ENCODE measurements around the gene DHDDS. TPM values are rescaled to one million over a fixed set of nuclear protein-coding genes. Genes with fewer than 3 reads are reported as not detected.
A peak's percentile ranks its signal among the peaks of the same experiment; 100 is the strongest.

DHDDS gene
- total and polyA plus RNA-seq, 4 experiments from 2014 or later: 23.3 to 46.2 (median 35.5) TPM

DNA sequence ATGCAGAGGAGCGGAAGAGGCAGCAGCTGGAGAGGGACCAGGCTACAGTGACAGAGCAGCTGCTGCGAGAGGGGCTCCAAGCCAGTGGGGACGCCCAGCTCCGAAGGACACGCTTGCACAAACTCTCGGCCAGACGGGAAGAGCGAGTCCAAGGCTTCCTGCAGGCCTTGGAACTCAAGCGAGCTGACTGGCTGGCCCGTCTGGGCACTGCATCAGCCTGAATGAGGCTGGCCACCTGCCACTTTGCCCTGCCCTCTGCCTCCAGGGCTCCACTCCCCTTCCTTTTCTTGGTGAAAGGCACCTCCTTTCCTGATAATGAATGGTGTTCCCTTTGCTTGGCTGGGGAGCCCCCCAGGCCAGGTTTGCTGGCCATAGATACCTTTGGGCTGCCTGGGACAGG, 36.8 kb downstream of the DHDDS start:
- no peaks in the 10 kb centered on the region for H3K27me3 Mint-ChIP-seq
- peaks cover 26% of the 10 kb centered on the region for H3K4me1 ChIP-seq (ENCODE audit: insufficient read depth, low read length)
- H3K4me3 ChIP-seq (ENCODE audit: low read length in 2 of 2): no peak overlapping the region
- intact Hi-C loops (cut with micrococcal nuclease): no loop called here
- no peak for DNase-seq
- H3K27me3 ChIP-seq (ENCODE audit: insufficient read depth, low read length): no peaks in the 10 kb centered on the region
- POLR2A ChIA-PET (ENCODE audit: partially characterized antibody): interaction anchor here (0.6 kb wide), 1 partner anchor 229 kb away, joined by 3 read pairs; no protein-coding TSS in a partner anchor
- CTCF ChIA-PET (ENCODE audit: partially characterized antibody): interaction anchor here (1.3 to 1.8 kb wide), 3 partner anchors 7 to 147 kb away, joined by 4 to 5 read pairs (median 4); no protein-coding TSS in a partner anchor
- peaks cover 33 to 69% of the 10 kb centered on the region in 2 donors for H3K36me3 Mint-ChIP-seq
- H3K27ac Mint-ChIP-seq: peak overlapping the region in 2 of 7 donors; percentile 30 to 60
- peaks cover 18 to 34% (median 28%) of the 10 kb centered on the region in 4 donors for H3K4me1 Mint-ChIP-seq
- H3K4me3 Mint-ChIP-seq: no peak overlapping the region
- no peaks in the 10 kb centered on the region for H3K9me3 ChIP-seq (ENCODE audit: control insufficient read depth in 1 of 2, low read length in 2 of 2)
- H3K27ac ChIP-seq (ENCODE audit: low read depth, low read length): no peak overlapping the region
- H3K9me3 Mint-ChIP-seq: no peaks in the 10 kb centered on the region
- H3K36me3 ChIP-seq (ENCODE audit: insufficient read depth, low read length): peaks cover 41% of the 10 kb centered on the region

DNA sequence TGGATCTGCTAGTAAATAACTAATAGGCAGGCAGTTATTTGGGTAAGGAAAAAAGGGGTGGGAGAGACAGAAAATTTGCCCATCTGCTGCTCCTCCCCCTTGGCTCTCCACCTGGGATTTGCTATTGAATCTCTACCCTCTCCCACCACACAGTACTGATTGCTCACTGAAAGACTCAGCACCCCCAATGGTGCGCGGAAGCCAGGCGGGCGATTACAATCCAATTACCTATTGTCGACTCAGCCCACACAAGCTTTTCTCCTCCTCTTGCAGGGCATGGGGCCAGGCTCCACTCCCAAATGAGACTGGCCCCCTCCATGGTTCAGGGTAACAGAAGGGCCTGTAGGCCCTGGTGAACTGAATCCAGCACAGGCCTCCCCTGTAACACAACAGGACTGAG, 37.4 kb downstream of the DHDDS start:
- DNase-seq: no peak
- no peak overlapping the region for H3K4me3 Mint-ChIP-seq
- H3K4me1 Mint-ChIP-seq: peaks cover 23 to 40% (median 32%) of the 10 kb centered on the region in 4 donors
- peaks cover 36 to 70% of the 10 kb centered on the region in 2 donors for H3K36me3 Mint-ChIP-seq
- POLR2A ChIA-PET (ENCODE audit: partially characterized antibody): interaction anchor here (0.6 to 4.5 kb wide), 2 partner anchors 31 to 228 kb away, joined by 3 to 54 read pairs; no protein-coding TSS in a partner anchor
- intact Hi-C loops (cut with micrococcal nuclease): no loop called here
- peak overlapping the region in 1 of 7 donors; percentile 35 for H3K27ac Mint-ChIP-seq
- H3K27ac ChIP-seq (ENCODE audit: low read depth, low read length): no peak overlapping the region
- H3K9me3 Mint-ChIP-seq: no peaks in the 10 kb centered on the region
- no peaks in the 10 kb centered on the region for H3K27me3 ChIP-seq (ENCODE audit: insufficient read depth, low read length)
- CTCF ChIA-PET (ENCODE audit: partially characterized antibody): interaction anchor here (0.7 to 1.8 kb wide), 13 partner anchors 8 to 736 kb away, joined by 3 to 7 read pairs (median 4); partner anchors contain the start of genes DHDDS and ZNF593
- peaks cover 44% of the 10 kb centered on the region for H3K36me3 ChIP-seq (ENCODE audit: insufficient read depth, low read length)
- no peaks in the 10 kb centered on the region for H3K9me3 ChIP-seq (ENCODE audit: control insufficient read depth in 1 of 2, low read length in 2 of 2)
- H3K4me1 ChIP-seq (ENCODE audit: insufficient read depth, low read length): peaks cover 32% of the 10 kb centered on the region
- H3K27me3 Mint-ChIP-seq: no peaks in the 10 kb centered on the region
- no peak overlapping the region for H3K4me3 ChIP-seq (ENCODE audit: low read length in 2 of 2)

DNA sequence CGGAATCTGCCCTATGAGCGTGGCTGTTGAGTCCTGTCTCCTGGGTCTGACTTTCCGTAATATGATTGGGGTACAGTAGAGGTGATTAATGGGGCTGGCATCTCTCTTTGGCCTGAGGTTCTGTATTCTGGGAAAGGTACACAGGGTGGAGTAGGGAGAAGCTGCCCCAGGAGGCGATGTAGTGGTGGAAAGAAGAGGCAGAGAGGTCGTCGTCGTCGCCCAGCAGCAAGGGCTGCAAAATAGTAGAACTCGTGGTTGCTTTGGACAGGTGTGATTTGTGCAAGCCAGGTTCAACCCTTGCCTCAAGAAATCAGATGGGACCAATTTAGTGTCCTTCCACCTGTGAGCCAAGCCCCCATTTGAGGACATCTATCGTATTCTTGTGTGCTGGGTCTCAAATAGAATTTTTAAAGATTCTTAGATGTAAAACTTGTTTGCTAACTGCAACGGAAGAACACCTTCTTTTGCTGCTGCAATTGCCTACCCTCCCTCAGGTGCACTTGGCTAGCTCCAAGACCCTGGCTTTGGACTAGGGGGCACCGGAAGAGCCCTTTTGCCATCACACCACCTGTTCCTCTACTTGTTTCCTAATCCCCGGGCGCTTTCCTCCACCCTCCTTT, 38.9 kb downstream of the DHDDS start:
- H3K9me3 ChIP-seq (ENCODE audit: control insufficient read depth in 1 of 2, low read length in 2 of 2): no peaks in the 10 kb centered on the region
- ChIA-PET POLR2A (ENCODE audit: partially characterized antibody) (interaction anchor here (0.9 to 4.5 kb wide), 13 partner anchors 10 to 1223 kb away, joined by 3 to 54 read pairs (median 6); partner anchors contain the start of genes DHDDS, PIGV, RSRP1 and SH3BGRL3), CTCF (ENCODE audit: partially characterized antibody) (interaction anchor here (0.9 to 2.3 kb wide), 13 partner anchors 8 to 363 kb away, joined by 3 to 7 read pairs (median 4); partner anchors contain the start of gene DHDDS)
- intact Hi-C loops (cut with micrococcal nuclease): loop anchor here (2.0 to 10.0 kb wide), 3 partner anchors 62 to 1036 kb away; partner anchors contain the start of gene MACO1
- Mint-ChIP-seq H3K9me3 (no peaks in the 10 kb centered on the region), H3K4me3 (peak overlapping the region; percentile 92 to 99 (median 97)), H3K4me1 (peaks cover 30 to 47% (median 38%) of the 10 kb centered on the region in 4 donors), H3K36me3 (peaks cover 36 to 64% of the 10 kb centered on the region in 2 donors), H3K27ac (peak overlapping the region; percentile 6 to 100 (median 71)), H3K27me3 (no peaks in the 10 kb centered on the region)
- H3K27me3 ChIP-seq (ENCODE audit: insufficient read depth, low read length): no peaks in the 10 kb centered on the region
- no peak overlapping the region for H3K27ac ChIP-seq (ENCODE audit: low read depth, low read length)
- H3K4me3 ChIP-seq (ENCODE audit: low read length in 2 of 2): peak overlapping the region in 1 of 2 donors; percentile 85
- H3K36me3 ChIP-seq (ENCODE audit: insufficient read depth, low read length): peaks cover 36% of the 10 kb centered on the region
- DNase-seq: no peak
- H3K4me1 ChIP-seq (ENCODE audit: insufficient read depth, low read length): peaks cover 36% of the 10 kb centered on the region

DNA sequence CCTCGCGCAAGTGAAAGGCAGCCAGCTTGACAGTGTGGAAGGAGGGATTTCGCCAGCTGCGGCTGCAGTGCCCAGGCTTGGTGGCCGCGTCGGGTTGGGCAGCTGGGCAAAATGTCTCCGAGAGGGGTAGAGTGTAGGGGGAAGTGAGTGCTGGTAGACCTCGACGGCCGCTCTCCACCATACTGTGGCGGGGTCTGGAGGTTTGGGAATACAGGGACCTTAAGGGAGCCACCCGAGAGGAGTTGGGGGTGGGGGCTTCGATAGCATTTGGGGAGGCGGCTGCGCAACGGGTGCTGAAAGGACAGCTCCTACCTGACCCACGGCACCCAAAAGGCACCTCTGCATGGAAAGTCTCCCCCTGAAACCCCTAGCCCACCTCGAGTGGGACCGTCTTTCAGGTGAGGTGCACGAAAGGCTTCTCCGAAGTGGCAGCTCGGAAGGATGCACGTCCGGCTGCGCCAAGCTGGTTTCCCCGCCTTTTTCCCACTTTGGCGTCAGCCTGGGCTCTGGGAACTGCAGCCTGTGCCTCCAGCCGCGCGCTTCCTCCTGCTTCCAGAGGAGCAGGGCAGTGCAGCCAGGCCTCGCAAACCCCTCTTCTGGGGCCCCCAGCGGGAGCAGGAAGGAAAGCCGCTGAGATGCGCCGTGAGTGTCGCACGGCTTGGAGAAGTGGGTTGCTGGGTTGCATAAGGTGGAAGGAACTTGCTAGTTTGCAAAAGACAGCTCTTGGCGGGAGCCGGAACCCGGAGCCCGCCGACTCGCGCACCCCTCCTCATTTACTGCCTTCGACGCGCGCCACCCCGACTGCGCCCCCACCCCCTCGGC, 39.6 kb downstream of the DHDDS start:
- Histone ChIP-seq H3K27ac (ENCODE audit: low read depth, low read length) (peak overlapping the region; percentile 96), H3K4me3 (ENCODE audit: low read length in 2 of 2) (peak overlapping the region; percentile 75 to 85), H3K36me3 (ENCODE audit: insufficient read depth, low read length) (peaks cover 43% of the 10 kb centered on the region), H3K4me1 (ENCODE audit: insufficient read depth, low read length) (peaks cover 39% of the 10 kb centered on the region), H3K9me3 (ENCODE audit: control insufficient read depth in 1 of 2, low read length in 2 of 2) (no peaks in the 10 kb centered on the region), H3K27me3 (ENCODE audit: insufficient read depth, low read length) (no peaks in the 10 kb centered on the region)
- Mint-ChIP-seq H3K27me3 (no peaks in the 10 kb centered on the region), H3K9me3 (no peaks in the 10 kb centered on the region), H3K4me1 (peaks cover 31 to 55% (median 43%) of the 10 kb centered on the region in 4 donors), H3K4me3 (peak overlapping the region; percentile 92 to 99 (median 97)), H3K27ac (peak overlapping the region; percentile 97 to 100 (median 98)), H3K36me3 (peaks cover 40 to 65% of the 10 kb centered on the region in 2 donors)
- CTCF ChIA-PET (ENCODE audit: partially characterized antibody): interaction anchor here (0.6 to 2.3 kb wide), 8 partner anchors 10 to 338 kb away, joined by 3 to 7 read pairs (median 4); partner anchors contain the start of gene DHDDS
- POLR2A ChIA-PET (ENCODE audit: partially characterized antibody): interaction anchor here (0.7 to 4.5 kb wide), 25 partner anchors 9 to 1224 kb away, joined by 3 to 54 read pairs (median 6); partner anchors contain the start of genes CD52, CEP85, DHDDS and GPATCH3
- intact Hi-C loops (cut with micrococcal nuclease): loop anchor here (1.0 to 10.0 kb wide), 6 partner anchors 63 to 1037 kb away; partner anchors contain the start of genes MACO1 and PDIK1L
- peak in 2 of 5 donors; percentile 44 to 62 for DNase-seq

DNA sequence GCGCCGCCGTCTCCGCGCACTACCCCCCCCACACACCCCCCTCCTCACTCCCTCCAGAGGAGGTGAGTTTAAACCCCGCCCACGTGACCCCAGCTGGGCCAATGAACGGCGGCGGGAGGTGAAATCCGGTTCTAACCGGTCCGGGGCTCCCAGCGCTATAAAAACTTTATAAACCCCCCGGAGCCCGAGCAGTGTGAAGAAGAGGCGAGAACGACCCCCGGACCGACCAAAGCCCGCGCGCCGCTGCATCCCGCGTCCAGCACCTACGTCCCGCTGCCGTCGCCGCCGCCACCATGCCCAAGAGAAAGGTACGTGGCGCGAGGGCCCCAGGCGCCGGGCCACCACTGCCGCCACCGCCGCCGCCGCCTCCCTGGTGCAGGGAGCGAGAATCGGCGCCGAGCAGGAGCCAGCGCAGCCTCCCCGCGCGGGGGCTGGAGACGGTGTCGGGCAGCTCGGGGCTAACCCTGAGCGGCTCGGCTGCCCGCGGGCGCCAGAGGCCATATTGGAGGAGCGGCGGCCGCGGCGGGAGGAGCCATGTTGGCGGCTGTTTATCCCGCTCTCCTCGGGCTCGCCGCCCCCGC, 40.3 kb downstream of the DHDDS start, which contains the start of gene HMGN2:
HMGN2 (plus strand) TSS at position 121 of the 581 bp plus-strand sequence; CDS start at position 294, 173 bp downstream.
- H3K36me3 Mint-ChIP-seq: peaks cover 38 to 64% of the 10 kb centered on the region in 2 donors
- Histone ChIP-seq H3K27ac (ENCODE audit: low read depth, low read length) (peak within 1 kb of the TSS; percentile 96), H3K4me1 (ENCODE audit: insufficient read depth, low read length) (peaks cover 46% of the 10 kb centered on the region), H3K4me3 (ENCODE audit: low read length in 2 of 2) (peak within 1 kb of the TSS; percentile 75 to 85), H3K27me3 (ENCODE audit: insufficient read depth, low read length) (no peaks in the 10 kb centered on the region), H3K36me3 (ENCODE audit: insufficient read depth, low read length) (peaks cover 44% of the 10 kb centered on the region), H3K9me3 (ENCODE audit: control insufficient read depth in 1 of 2, low read length in 2 of 2) (no peaks in the 10 kb centered on the region)
- intact Hi-C loops (cut with micrococcal nuclease): loop anchor here (1.0 to 10.0 kb wide), 4 partner anchors 72 to 1038 kb away; partner anchors contain the start of genes MACO1 and PDIK1L
- POLR2A ChIA-PET (ENCODE audit: partially characterized antibody): interaction anchor here (0.6 to 4.5 kb wide), 26 partner anchors 10 to 475 kb away, joined by 3 to 54 read pairs (median 6); partner anchors contain the start of genes CD52, CEP85, DHDDS and GPATCH3
- no peaks in the 10 kb centered on the region for H3K9me3 Mint-ChIP-seq
- H3K4me1 Mint-ChIP-seq: peaks cover 33 to 62% (median 45%) of the 10 kb centered on the region in 4 donors
- CTCF ChIA-PET (ENCODE audit: partially characterized antibody): interaction anchor here (0.8 to 2.3 kb wide), 4 partner anchors 11 to 55 kb away, joined by 3 to 7 read pairs (median 5); partner anchors contain the start of gene DHDDS
- no peaks in the 10 kb centered on the region for H3K27me3 Mint-ChIP-seq
- peak within 1 kb of the TSS; percentile 97 to 100 (median 98) for H3K27ac Mint-ChIP-seq
- H3K4me3 Mint-ChIP-seq: peak within 1 kb of the TSS; percentile 92 to 99 (median 97)
- peak; percentile 85 to 93 (median 87) for DNase-seq
